ENCODE measurements around the gene MAP3K13.

Gene MAP3K13

DNA sequence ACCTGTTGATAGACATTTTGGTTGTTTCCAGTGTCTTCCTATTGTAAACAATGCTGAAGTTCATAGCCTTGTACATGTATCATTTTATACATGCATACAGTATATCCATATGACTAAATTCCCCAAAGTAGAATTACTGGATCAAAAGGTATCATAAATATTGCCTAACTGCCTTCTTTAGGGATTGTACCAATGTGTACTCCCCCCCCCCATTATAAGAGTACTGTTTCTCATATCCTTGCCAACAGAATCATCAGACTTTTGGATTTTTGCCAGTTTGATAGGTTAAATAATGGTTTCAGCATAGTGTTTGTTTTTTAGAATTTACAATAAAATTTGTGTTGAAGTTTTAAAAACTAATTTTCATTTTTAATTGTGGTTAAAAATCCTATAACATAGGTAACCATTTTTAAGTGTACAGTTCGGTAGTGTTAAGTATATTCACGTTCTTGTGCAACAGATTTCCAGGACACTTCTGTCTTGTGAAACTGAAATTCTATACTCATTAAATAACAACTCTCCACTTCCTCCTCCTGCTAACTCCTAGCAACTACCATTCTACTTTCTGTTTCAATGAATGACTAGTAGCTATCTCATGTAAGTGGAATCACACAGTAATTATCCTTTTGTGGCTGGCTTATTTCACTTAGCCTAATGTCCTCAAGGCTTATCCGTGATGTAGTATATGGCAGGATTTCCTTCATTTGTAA lies 30.8 kb upstream of the MAP3K13 start:
- TF ChIP-seq, protein P1, sequence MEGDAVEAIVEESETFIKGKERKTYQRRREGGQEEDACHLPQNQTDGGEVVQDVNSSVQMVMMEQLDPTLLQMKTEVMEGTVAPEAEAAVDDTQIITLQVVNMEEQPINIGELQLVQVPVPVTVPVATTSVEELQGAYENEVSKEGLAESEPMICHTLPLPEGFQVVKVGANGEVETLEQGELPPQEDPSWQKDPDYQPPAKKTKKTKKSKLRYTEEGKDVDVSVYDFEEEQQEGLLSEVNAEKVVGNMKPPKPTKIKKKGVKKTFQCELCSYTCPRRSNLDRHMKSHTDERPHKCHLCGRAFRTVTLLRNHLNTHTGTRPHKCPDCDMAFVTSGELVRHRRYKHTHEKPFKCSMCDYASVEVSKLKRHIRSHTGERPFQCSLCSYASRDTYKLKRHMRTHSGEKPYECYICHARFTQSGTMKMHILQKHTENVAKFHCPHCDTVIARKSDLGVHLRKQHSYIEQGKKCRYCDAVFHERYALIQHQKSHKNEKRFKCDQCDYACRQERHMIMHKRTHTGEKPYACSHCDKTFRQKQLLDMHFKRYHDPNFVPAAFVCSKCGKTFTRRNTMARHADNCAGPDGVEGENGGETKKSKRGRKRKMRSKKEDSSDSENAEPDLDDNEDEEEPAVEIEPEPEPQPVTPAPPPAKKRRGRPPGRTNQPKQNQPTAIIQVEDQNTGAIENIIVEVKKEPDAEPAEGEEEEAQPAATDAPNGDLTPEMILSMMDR (IDR thresholded peaks at IDR 0.05; ENCODE audit: insufficient read depth, low read length, poor library complexity, severe bottlenecking): no peak
- no peak for TF ChIP-seq EZH2phosphoT487 (conservative IDR thresholded peaks at IDR 0.05; ENCODE audit: low read length)
- Histone ChIP-seq H3K4me3 (ENCODE audit: insufficient read depth, low read length, poor library complexity, severe bottlenecking) (no peak overlapping the region), H4K20me1 (ENCODE audit: low read depth, low read length) (no peaks in the 10 kb centered on the region), H3K9me3 (ENCODE audit: insufficient read depth, low read length) (no peaks in the 10 kb centered on the region), H3K36me3 (ENCODE audit: low read length) (no peaks in the 10 kb centered on the region), H3K27me3 (ENCODE audit: low read length) (no peaks in the 10 kb centered on the region), H3K79me2 (ENCODE audit: insufficient read depth, low read length) (no peaks in the 10 kb centered on the region), H3K27ac (ENCODE audit: low read depth, low read length) (no peak overlapping the region), H3K9me2 (replicated peaks; ENCODE audit: insufficient read depth, low read length) (no peaks in the 10 kb centered on the region), H3F3A (ENCODE audit: insufficient read depth) (no peaks in the 10 kb centered on the region), H3K4me2 (ENCODE audit: low read depth, low read length, poor library complexity, severe bottlenecking) (no peak overlapping the region), H2AFZ (ENCODE audit: low read depth, low read length, severe bottlenecking) (no peak overlapping the region), H3K9ac (ENCODE audit: low read length) (no peak overlapping the region)

DNA sequence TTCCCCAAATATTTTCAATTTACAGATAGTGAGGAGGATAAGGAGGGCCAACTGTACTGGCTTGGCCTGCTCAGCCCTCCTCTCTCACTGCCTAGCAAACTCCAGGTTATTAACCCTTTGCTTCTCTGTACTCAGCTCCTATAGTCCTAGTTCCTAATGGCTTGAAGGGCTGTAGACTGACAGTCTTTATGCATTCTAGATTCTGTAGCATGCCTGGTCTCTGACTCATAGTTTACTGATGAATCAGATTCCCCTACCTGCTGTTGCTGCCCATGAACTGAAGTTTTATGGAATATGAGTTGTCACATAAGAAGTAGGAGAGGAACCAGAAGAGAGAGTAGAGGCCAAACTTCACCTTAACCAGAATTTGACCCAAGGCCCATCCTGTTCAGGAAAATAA lies 27.1 kb upstream of the MAP3K13 start:
- Histone ChIP-seq H3K27me3 (ENCODE audit: low read length) (no peaks in the 10 kb centered on the region), H3K27ac (ENCODE audit: low read depth, low read length) (no peak overlapping the region), H3K9me2 (replicated peaks; ENCODE audit: insufficient read depth, low read length) (no peaks in the 10 kb centered on the region), H3K9ac (ENCODE audit: low read length) (no peak overlapping the region), H3K4me2 (ENCODE audit: low read depth, low read length, poor library complexity, severe bottlenecking) (no peak overlapping the region), H3K36me3 (ENCODE audit: low read length) (no peaks in the 10 kb centered on the region), H3K4me3 (ENCODE audit: insufficient read depth, low read length, poor library complexity, severe bottlenecking) (no peak overlapping the region), H3K9me3 (ENCODE audit: insufficient read depth, low read length) (no peaks in the 10 kb centered on the region), H2AFZ (ENCODE audit: low read depth, low read length, severe bottlenecking) (no peak overlapping the region), H4K20me1 (ENCODE audit: low read depth, low read length) (no peaks in the 10 kb centered on the region), H3F3A (ENCODE audit: insufficient read depth) (no peaks in the 10 kb centered on the region), H3K79me2 (ENCODE audit: insufficient read depth, low read length) (no peaks in the 10 kb centered on the region)
- TF ChIP-seq EZH2phosphoT487 (conservative IDR thresholded peaks at IDR 0.05; ENCODE audit: low read length): no peak
- TF ChIP-seq, protein P1 (IDR thresholded peaks at IDR 0.05; ENCODE audit: insufficient read depth, low read length, poor library complexity, severe bottlenecking): no peak

DNA sequence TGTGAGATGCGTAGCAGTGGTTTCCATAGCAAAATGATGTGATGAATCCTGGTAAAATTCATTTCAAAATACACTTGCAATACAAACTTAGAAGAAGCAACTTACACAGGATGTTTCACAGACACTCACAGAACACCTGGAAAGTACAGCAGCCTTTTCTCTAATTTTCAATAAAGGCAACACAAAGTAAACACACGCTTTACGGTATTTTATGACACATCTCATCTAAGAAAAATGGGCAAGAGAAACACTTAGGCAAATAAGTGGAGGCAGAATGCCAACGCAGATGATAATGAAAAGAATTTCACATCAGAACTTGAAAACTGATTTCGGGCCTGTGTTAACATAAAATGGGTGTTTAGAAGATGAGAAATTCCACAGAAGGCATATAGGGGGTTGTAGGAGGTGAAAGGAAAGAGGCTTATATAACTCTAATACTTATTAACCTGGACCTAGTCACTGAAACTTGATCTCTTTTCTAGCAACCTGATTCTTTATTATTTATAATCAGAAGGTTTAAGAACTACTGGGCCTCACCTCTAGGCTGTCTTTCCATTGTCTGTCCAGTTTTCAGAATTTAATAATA lies 25.6 kb upstream of the MAP3K13 start:
- H3K9ac ChIP-seq (ENCODE audit: low read length): no peak overlapping the region
- H3K27ac ChIP-seq (ENCODE audit: low read depth, low read length): no peak overlapping the region
- H3K79me2 ChIP-seq (ENCODE audit: insufficient read depth, low read length): no peaks in the 10 kb centered on the region
- H3K27me3 ChIP-seq (ENCODE audit: low read length): no peaks in the 10 kb centered on the region
- no peaks in the 10 kb centered on the region for H3K36me3 ChIP-seq (ENCODE audit: low read length)
- no peaks in the 10 kb centered on the region for H3F3A ChIP-seq (ENCODE audit: insufficient read depth)
- no peaks in the 10 kb centered on the region for H3K9me2 ChIP-seq (replicated peaks; ENCODE audit: insufficient read depth, low read length)
- no peaks in the 10 kb centered on the region for H3K9me3 ChIP-seq (ENCODE audit: insufficient read depth, low read length)
- TF ChIP-seq EZH2phosphoT487 (conservative IDR thresholded peaks at IDR 0.05; ENCODE audit: low read length): no peak
- TF ChIP-seq, protein P1 (IDR thresholded peaks at IDR 0.05; ENCODE audit: insufficient read depth, low read length, poor library complexity, severe bottlenecking): no peak
- H3K4me2 ChIP-seq (ENCODE audit: low read depth, low read length, poor library complexity, severe bottlenecking): no peak overlapping the region
- no peak overlapping the region for H3K4me3 ChIP-seq (ENCODE audit: insufficient read depth, low read length, poor library complexity, severe bottlenecking)
- no peak overlapping the region for H2AFZ ChIP-seq (ENCODE audit: low read depth, low read length, severe bottlenecking)
- no peaks in the 10 kb centered on the region for H4K20me1 ChIP-seq (ENCODE audit: low read depth, low read length)
